Stimulated activated CD8-positive, alpha-beta memory T cell treated with anti-CD3 and anti-CD28 coated beads, Interleukin-15, amount 100 ng/mL, for 4 hours (primary cell): Measurements from ENCODE around the gene ELP6.
A peak's percentile ranks its signal among the peaks of the same experiment; 100 is the strongest.
"Not testable (repeated sequence)": the region's sequence is repeated elsewhere in the genome, so short reads cannot be mapped to it uniquely, and the experiment has no call there.

ENCODE experiments used
- DNase-seq, 2 donors: peaks; one replicate each; pipeline ENCODE4 v3.0.0-alpha.2; 2020; ENCODE audit warnings: low read depth in 2 of 2

The ELP6 gene

GRCh38 chr3:47512416-47513124 lies 942 bp downstream of the ELP6 start:
- DNase-seq, result no peak

GRCh38 chr3:47505267-47505666 lies 8.2 kb downstream of the ELP6 start:
- DNase-seq, result not testable (repeated sequence)

- DNase-seq, result no peak
These were observed 9.4 kb downstream of the ELP6 start for GRCh38 chr3:47504113-47504512.

GRCh38 chr3:47503033-47503432 lies 10.5 kb downstream of the ELP6 start:
- DNase-seq, result no peak

GRCh38 chr3:47496892-47497291 lies 16.6 kb downstream of the ELP6 start:
- DNase-seq, result no peak

- DNase-seq, result no peak
These were observed 17.6 kb downstream of the ELP6 start for GRCh38 chr3:47495886-47496285.

- no peak for DNase-seq
These were observed 18.4 kb downstream of the ELP6 start for GRCh38 chr3:47495111-47495510.

- DNase-seq, result no peak
These were observed 21.7 kb downstream of the ELP6 start for GRCh38 chr3:47491777-47492176.

GRCh38 chr3:47491186-47491585 lies 22.3 kb downstream of the ELP6 start:
- DNase-seq, result no peak

GRCh38 chr3:47487265-47487664 lies 26.2 kb downstream of the ELP6 start:
- DNase-seq, result no peak

GRCh38 chr3:47485812-47486211 lies 27.7 kb downstream of the ELP6 start:
- DNase-seq, result no peak

- DNase-seq, result no peak
These were observed 31.1 kb downstream of the ELP6 start for GRCh38 chr3:47482366-47482765.

- DNase-seq, result not testable (repeated sequence)
These were observed 31.7 kb downstream of the ELP6 start for GRCh38 chr3:47481763-47482162.

- not testable (repeated sequence) for DNase-seq
These were observed 33.2 kb downstream of the ELP6 start for GRCh38 chr3:47480267-47480666.

- no peak for DNase-seq
These were observed 33.7 kb downstream of the ELP6 start for GRCh38 chr3:47479826-47480160.

GRCh38 chr3:47478022-47478421 lies 35.5 kb downstream of the ELP6 start:
- DNase-seq, result no peak

GRCh38 chr3:47476644-47477199 lies 36.8 kb downstream of the ELP6 start:
- no peak for DNase-seq

GRCh38 chr3:47476330-47476626 lies 37.2 kb downstream of the ELP6 start:
- no peak for DNase-seq

- DNase-seq, result peak; percentile 90 to 92
These were observed 37.8 kb downstream of the ELP6 start, which contains the start of gene SCAP for GRCh38 chr3:47475570-47476329. Gene SCAP (minus strand): TSS chr3:47475941. CDS start chr3:47442993, 32,948 bp downstream.

GRCh38 chr3:47475029-47475569 lies 38.4 kb downstream of the ELP6 start:
- peak in 1 of 2 donors; percentile 14 for DNase-seq

- DNase-seq, result no peak
These were observed 40.1 kb downstream of the ELP6 start for GRCh38 chr3:47473391-47473790.

GRCh38 chr3:47469616-47470015 lies 43.9 kb downstream of the ELP6 start:
- DNase-seq, result no peak

- DNase-seq, result not testable (repeated sequence)
These were observed 45.2 kb downstream of the ELP6 start for GRCh38 chr3:47468315-47468714.
